CD4-positive, alpha-beta T cell (primary cell): Measurements from ENCODE around the gene SERPINI1. TPM values are rescaled to one million over a fixed set of nuclear protein-coding genes. Genes with fewer than 3 reads are reported as not detected.

Source experiments
- ATAC-seq: fragments of 200-7000 bp; cut with Tn5 transposase; one replicate; pipeline ENCODE4 v1.10.0; 2022; ENCODE audit warnings: mild to moderate bottlenecking; ENCODE audit not compliant: poor library complexity
- CTCF ChIA-PET: fragments of 350-600 bp; sonication (Branson Sonifier 250); formaldehyde crosslinking; loops from one replicate; lab custom pipeline; 2021; ENCODE audit warnings: antibody characterized with exemption, inconsistent platforms; lab: Charles Lee
- POLR2A ChIA-PET: fragments of 350-600 bp; sonication (Branson Sonifier 250); formaldehyde crosslinking; loops from one replicate; lab custom pipeline; 2021; ENCODE audit warnings: antibody characterized with exemption, inconsistent platforms; lab: Charles Lee
- DNase-seq, 14 experiments: peaks; one replicate each; pipeline ENCODE4 v3.0.0-alpha.2; 2013 to 2020; ENCODE audit warnings: mixed read lengths in 2 of 14
- H3K27ac ChIP-seq, 2 donors: one replicate each; pipeline versions ENCODE4 v1.5.1 to v1.7.0; 2013; ENCODE audit warnings: low read length in 2 of 2, low read depth in 1 of 2, mild to moderate bottlenecking in 1 of 2
- H3K27me3 ChIP-seq, 2 experiments: 1 replicate in 1 of 2; 2 replicates in 1 of 2; pipeline versions ENCODE4 v1.6.1 to v1.7.0; 2013; ENCODE audit warnings: low read length in 2 of 2, control low read depth in 1 of 2, mild to moderate bottlenecking in 1 of 2, moderate library complexity in 1 of 2; ENCODE audit not compliant: insufficient read depth in 2 of 2, control insufficient read depth in 1 of 2
- H3K36me3 ChIP-seq: one replicate; pipeline ENCODE4 v1.6.1; 2013; ENCODE audit warnings: low read length, control low read depth; ENCODE audit not compliant: insufficient read depth
- H3K4me1 ChIP-seq: one replicate; pipeline ENCODE4 v1.6.1; 2013; ENCODE audit warnings: low read length, control low read depth; ENCODE audit not compliant: insufficient read depth
- H3K4me3 ChIP-seq: one replicate; pipeline ENCODE4 v1.5.1; 2013; ENCODE audit warnings: mild to moderate bottlenecking, low read length, moderate library complexity
- H3K9me3 ChIP-seq, 2 experiments: 1 replicate in 1 of 2; 2 replicates in 1 of 2; pipeline versions ENCODE4 v1.6.1 to v1.7.0; 2013; ENCODE audit warnings: low read length in 2 of 2, mild to moderate bottlenecking in 2 of 2, control low read depth in 1 of 2, moderate library complexity in 1 of 2; ENCODE audit not compliant: control insufficient read depth in 1 of 2, insufficient read depth in 1 of 2
- H3K27ac Mint-ChIP-seq: one replicate; pipeline ENCODE4 v1.8.0; 2020; ENCODE audit warnings: mixed read lengths
- H3K27me3 Mint-ChIP-seq: one replicate; pipeline ENCODE4 v1.8.0; 2021; ENCODE audit warnings: mixed read lengths
- H3K36me3 Mint-ChIP-seq: one replicate; pipeline ENCODE4 v1.8.0; 2021; ENCODE audit warnings: low read depth, mixed read lengths
- H3K4me1 Mint-ChIP-seq: one replicate; pipeline ENCODE4 v1.8.0; 2021; ENCODE audit warnings: low read depth, mixed read lengths
- H3K4me3 Mint-ChIP-seq: one replicate; pipeline ENCODE4 v1.8.0; 2020; ENCODE audit warnings: mild to moderate bottlenecking, mixed read lengths
- H3K9me3 Mint-ChIP-seq: one replicate; pipeline ENCODE4 v1.8.0; 2020; ENCODE audit warnings: mixed read lengths
- CTCF ChIP-seq: fragments of 200-600 bp; IDR thresholded peaks from one replicate; pipeline ENCODE4 v1.8.0; 2022; ENCODE audit warnings: antibody characterized with exemption, mild to moderate bottlenecking
- intact Hi-C, 2 experiments: fragments of 100-400 bp; cut with DNase I in 1 of 2; cut with micrococcal nuclease in 1 of 2; formaldehyde crosslinking; loops; one replicate each; pipeline versions ENCODE4 v1.15.1 to v1.9.0; 2023 to 2025; cut with DNase I, micrococcal nuclease
- total RNA-seq, 174 experiments: library from RNA in 2 of 174; stranded (reverse) in 2 of 174; gene quantifications; one replicate each; pipeline ENCODE4 v1.2.3 and lab custom pipeline; 2021 to 2026

SERPINI1 gene
- total RNA-seq, 2 experiments from 2014 or later, result 0.64 to 0.66 TPM

- POLR2A ChIA-PET, result no interaction called here
- H3K4me1 Mint-ChIP-seq, result no peaks in the 10 kb centered on the region
- CTCF ChIA-PET, result no interaction called here
- no peak for TF ChIP-seq CTCF
- H3K36me3 Mint-ChIP-seq, result peaks cover 4% of the 10 kb centered on the region
- no peak for ATAC-seq
- peaks cover 6% of the 10 kb centered on the region for H3K27me3 Mint-ChIP-seq
- H3K27ac Mint-ChIP-seq, result no peak overlapping the region
- H3K9me3 Mint-ChIP-seq, result peaks cover 3% of the 10 kb centered on the region
- H3K4me3 ChIP-seq, result no peak overlapping the region
- DNase-seq, result no peak
- H3K9me3 ChIP-seq, result peaks cover 0 to 7% of the 10 kb centered on the region in 2 experiments
- no peaks in the 10 kb centered on the region for H3K4me1 ChIP-seq
- H3K36me3 ChIP-seq, result no peaks in the 10 kb centered on the region
- H3K4me3 Mint-ChIP-seq, result no peak overlapping the region
- no peak overlapping the region for H3K27ac ChIP-seq
- no peaks in the 10 kb centered on the region for H3K27me3 ChIP-seq
- intact Hi-C loops, result no loop called here
These were observed 25.8 kb downstream of the SERPINI1 start for GRCh38 chr3:167761302-167761701.

- Mint-ChIP-seq H3K9me3 (peaks cover 3% of the 10 kb centered on the region), H3K27ac (no peak overlapping the region), H3K27me3 (peaks cover 6% of the 10 kb centered on the region), H3K36me3 (peaks cover 4% of the 10 kb centered on the region), H3K4me1 (no peaks in the 10 kb centered on the region), H3K4me3 (no peak overlapping the region)
- no peaks in the 10 kb centered on the region for H3K27me3 ChIP-seq
- H3K36me3 ChIP-seq, result no peaks in the 10 kb centered on the region
- intact Hi-C loops, result no loop called here
- no peak overlapping the region for H3K4me3 ChIP-seq
- no peak overlapping the region for H3K27ac ChIP-seq
- CTCF ChIA-PET, result interaction anchor here (0.7 kb wide), 1 partner anchor 14 kb away, joined by 4 read pairs; no protein-coding TSS in a partner anchor
- peaks cover 0 to 7% of the 10 kb centered on the region in 2 experiments for H3K9me3 ChIP-seq
- POLR2A ChIA-PET, result no interaction called here
- no peak for TF ChIP-seq CTCF
- H3K4me1 ChIP-seq, result no peaks in the 10 kb centered on the region
- DNase-seq (no peak), ATAC-seq (no peak)
These were observed 26.8 kb downstream of the SERPINI1 start for GRCh38 chr3:167762296-167762695.

- TF ChIP-seq CTCF, result no peak
- H3K27ac Mint-ChIP-seq, result no peak overlapping the region
- no peaks in the 10 kb centered on the region for H3K27me3 Mint-ChIP-seq
- ChIA-PET CTCF (no interaction called here), POLR2A (no interaction called here)
- Histone ChIP-seq H3K4me1 (no peaks in the 10 kb centered on the region), H3K4me3 (no peak overlapping the region), H3K9me3 (peaks cover 0 to 3% of the 10 kb centered on the region in 2 experiments), H3K27ac (no peak overlapping the region), H3K36me3 (no peaks in the 10 kb centered on the region), H3K27me3 (no peaks in the 10 kb centered on the region)
- peaks cover 8% of the 10 kb centered on the region for H3K4me1 Mint-ChIP-seq
- H3K36me3 Mint-ChIP-seq, result no peaks in the 10 kb centered on the region
- DNase-seq (no peak), ATAC-seq (no peak)
- intact Hi-C loops, result no loop called here
- H3K4me3 Mint-ChIP-seq, result no peak overlapping the region
- no peaks in the 10 kb centered on the region for H3K9me3 Mint-ChIP-seq
These were observed 37.5 kb downstream of the SERPINI1 start for GRCh38 chr3:167772992-167773391.
